Lung (tissue), 12 donors: ENCODE measurements around the gene L3MBTL1. TPM values are rescaled to one million over a fixed set of nuclear protein-coding genes. Genes with fewer than 3 reads are reported as not detected.
A peak's percentile ranks its signal among the peaks of the same experiment; 100 is the strongest.

Source experiments
- ATAC-seq: fragments of 200-7000 bp; cut with Tn5 transposase; one replicate; pipeline ENCODE4 v1.9.1; 2020; ENCODE audit warnings: moderate number of reproducible peaks; ENCODE audit not compliant: insufficient read depth, low FRiP score
- DNase-seq, 3 donors: peaks; one replicate each; pipeline ENCODE4 v3.0.0-alpha.2; 2013 to 2017
- H3K27ac ChIP-seq, 2 donors: one replicate each; pipeline ENCODE4 v1.5.1; 2013; ENCODE audit warnings: mild to moderate bottlenecking in 2 of 2, moderate library complexity in 2 of 2, control low read depth in 1 of 2, inconsistent platforms in 1 of 2, low read depth in 1 of 2, low read length in 1 of 2
- H3K27me3 ChIP-seq, 3 donors: one replicate each; pipeline ENCODE4 v1.5.1; 2013; ENCODE audit warnings: low read length in 2 of 3; ENCODE audit not compliant: control insufficient read depth in 3 of 3, insufficient read depth in 3 of 3
- H3K36me3 ChIP-seq, 4 donors: one replicate each; pipeline ENCODE4 v1.5.1; 2013; ENCODE audit warnings: low read length in 4 of 4, mild to moderate bottlenecking in 1 of 4, moderate library complexity in 1 of 4; ENCODE audit not compliant: control insufficient read depth in 4 of 4, insufficient read depth in 4 of 4
- H3K4me1 ChIP-seq, 5 donors: one replicate each; pipeline ENCODE4 v1.5.1; 2013; ENCODE audit warnings: low read length in 5 of 5, mild to moderate bottlenecking in 2 of 5, moderate library complexity in 1 of 5; ENCODE audit not compliant: control insufficient read depth in 5 of 5, insufficient read depth in 5 of 5
- H3K4me3 ChIP-seq: one replicate; pipeline ENCODE4 v1.5.1; 2013; ENCODE audit warnings: mild to moderate bottlenecking, control low read depth, moderate library complexity
- H3K9ac ChIP-seq, 2 donors: one replicate each; pipeline ENCODE4 v1.5.1; 2013; ENCODE audit warnings: low read length in 2 of 2, control low read depth in 1 of 2; ENCODE audit not compliant: insufficient read depth in 1 of 2
- H3K9me3 ChIP-seq, 4 donors: one replicate each; pipeline ENCODE4 v1.5.1; 2013; ENCODE audit warnings: low read length in 3 of 4, mild to moderate bottlenecking in 1 of 4, moderate library complexity in 1 of 4; ENCODE audit not compliant: control insufficient read depth in 4 of 4, insufficient read depth in 3 of 4
- WGBS, 2 donors: extraction: QIAGEN DNeasy Blood & Tissue Kit; methylation state at CpG; one replicate each; pipeline ENCODE4 v1.1.7; 2013; 5-methylcytosine and 5-hydroxymethylcytosine counted together
- polyA plus RNA-seq, 2 donors: library from polyadenylated mRNA; stranded (reverse); fragments of 200-250 nt; gene quantifications; one replicate each; pipeline ENCODE4 v1.2.1, GENCODE V29; 2013
- total RNA-seq, 2 donors: library from RNA; depleted of rRNA in 1 of 2; stranded (reverse); fragments of >200 nt in 1 of 2; gene quantifications; one replicate each; pipeline ENCODE4 v1.2.1, GENCODE V29; 2014 to 2021
- TF ChIP-seq, protein P1 (sequence below): IDR thresholded peaks from 2 replicates; pipeline ENCODE4 v1.5.1; 2012; ENCODE audit warnings: mild to moderate bottlenecking; ENCODE audit errors: control extremely low read depth, extremely low read depth
- donor health status: control.
- donor health status: control.
- donor health status: Bipolar disorder and iron deficiency.
- donor health status: healthy.
- donor health status: DM: yes; HTN: yes; CAD: no.

Gene L3MBTL1
- total and polyA plus RNA-seq, 4 donors: 1.7 to 18.6 (median 6.6) TPM

DNA sequence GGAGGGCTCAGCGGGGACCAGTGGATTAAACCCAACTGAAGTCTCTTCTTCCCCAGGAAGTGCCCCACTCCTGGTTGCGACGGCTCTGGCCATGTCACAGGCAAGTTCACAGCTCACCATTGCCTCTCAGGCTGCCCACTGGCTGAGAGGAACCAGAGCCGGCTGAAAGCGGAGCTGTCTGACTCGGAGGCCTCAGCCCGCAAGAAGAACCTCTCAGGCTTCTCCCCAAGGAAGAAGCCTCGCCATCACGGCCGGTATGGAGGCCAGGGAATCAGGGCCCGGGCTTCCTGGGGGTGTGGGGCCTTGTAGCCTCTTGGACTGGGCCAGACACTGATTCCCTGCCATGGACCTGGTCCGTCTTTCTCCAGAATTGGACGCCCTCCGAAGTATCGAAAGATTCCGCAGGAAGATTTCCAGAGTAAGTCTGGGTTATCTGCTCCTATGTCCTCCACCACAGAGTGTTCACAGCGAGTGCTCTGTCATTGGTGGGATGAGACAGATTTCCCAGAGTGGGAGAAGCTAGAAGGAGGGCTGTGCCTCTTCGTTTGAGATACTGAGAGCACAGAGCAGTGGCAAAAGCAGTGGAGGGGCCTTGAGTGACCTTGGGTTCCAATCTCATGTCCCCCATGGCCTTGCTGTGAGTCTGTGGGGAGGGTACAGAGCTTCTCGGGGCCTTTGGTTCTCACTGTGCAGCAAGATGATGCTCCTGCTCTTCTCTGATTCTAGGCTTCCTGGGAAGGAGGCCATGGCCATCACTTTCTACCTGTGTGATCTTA lies 28.7 kb downstream of the L3MBTL1 start:
- H3K9ac ChIP-seq: no peak overlapping the region
- H3K9me3 ChIP-seq: no peaks in the 10 kb centered on the region
- 91 to 92% methylated on average over 19 of the region's 19 CpGs for WGBS, 2 donors
- DNase-seq: no peak
- no peak overlapping the region for H3K27ac ChIP-seq
- H3K4me3 ChIP-seq: no peak overlapping the region
- H3K36me3 ChIP-seq: peaks cover 0 to 9% (median 0%) of the 10 kb centered on the region in 4 donors
- TF ChIP-seq, protein P1, sequence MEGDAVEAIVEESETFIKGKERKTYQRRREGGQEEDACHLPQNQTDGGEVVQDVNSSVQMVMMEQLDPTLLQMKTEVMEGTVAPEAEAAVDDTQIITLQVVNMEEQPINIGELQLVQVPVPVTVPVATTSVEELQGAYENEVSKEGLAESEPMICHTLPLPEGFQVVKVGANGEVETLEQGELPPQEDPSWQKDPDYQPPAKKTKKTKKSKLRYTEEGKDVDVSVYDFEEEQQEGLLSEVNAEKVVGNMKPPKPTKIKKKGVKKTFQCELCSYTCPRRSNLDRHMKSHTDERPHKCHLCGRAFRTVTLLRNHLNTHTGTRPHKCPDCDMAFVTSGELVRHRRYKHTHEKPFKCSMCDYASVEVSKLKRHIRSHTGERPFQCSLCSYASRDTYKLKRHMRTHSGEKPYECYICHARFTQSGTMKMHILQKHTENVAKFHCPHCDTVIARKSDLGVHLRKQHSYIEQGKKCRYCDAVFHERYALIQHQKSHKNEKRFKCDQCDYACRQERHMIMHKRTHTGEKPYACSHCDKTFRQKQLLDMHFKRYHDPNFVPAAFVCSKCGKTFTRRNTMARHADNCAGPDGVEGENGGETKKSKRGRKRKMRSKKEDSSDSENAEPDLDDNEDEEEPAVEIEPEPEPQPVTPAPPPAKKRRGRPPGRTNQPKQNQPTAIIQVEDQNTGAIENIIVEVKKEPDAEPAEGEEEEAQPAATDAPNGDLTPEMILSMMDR: no peak
- H3K4me1 ChIP-seq: no peaks in the 10 kb centered on the region
- no peak for ATAC-seq
- no peaks in the 10 kb centered on the region for H3K27me3 ChIP-seq

DNA sequence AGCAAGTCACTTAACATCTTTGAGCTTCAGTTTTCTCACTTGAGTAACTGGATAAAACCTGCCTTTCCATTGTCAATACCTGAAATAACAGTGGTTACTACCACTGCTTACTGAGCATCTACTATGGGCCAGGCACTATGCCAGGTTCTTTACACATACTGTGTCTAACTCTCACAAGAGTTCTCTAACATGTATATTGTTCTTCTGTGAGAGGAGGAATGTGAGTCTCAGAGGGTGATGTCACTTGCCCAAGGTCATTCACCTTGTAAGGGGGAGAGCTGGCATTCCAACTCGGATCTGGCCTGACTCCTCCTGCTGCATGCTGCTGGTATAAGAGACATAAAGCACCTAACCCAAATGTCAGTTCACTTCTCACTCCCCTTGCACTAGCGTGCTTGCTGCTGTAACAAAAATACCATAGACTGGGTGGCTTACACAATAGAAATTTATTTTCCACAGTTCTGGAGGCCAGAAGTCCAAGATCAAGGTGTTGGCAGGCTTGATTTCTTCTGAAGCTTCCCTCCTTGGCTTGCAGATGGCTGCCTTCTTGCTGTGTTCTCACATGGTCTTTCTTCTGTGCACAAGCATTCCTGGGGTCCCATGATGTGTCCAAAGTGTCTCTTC lies 29.4 kb downstream of the L3MBTL1 start:
- ATAC-seq (no peak), DNase-seq (no peak)
- H3K27ac ChIP-seq: no peak overlapping the region
- no peaks in the 10 kb centered on the region for H3K9me3 ChIP-seq
- TF ChIP-seq, protein P1: no peak
- no peak overlapping the region for H3K4me3 ChIP-seq
- H3K4me1 ChIP-seq: no peaks in the 10 kb centered on the region
- WGBS, 2 donors: 75 to 80% methylated on average over 2 of the region's 2 CpGs
- H3K36me3 ChIP-seq: peaks cover 0 to 9% (median 0%) of the 10 kb centered on the region in 4 donors
- no peak overlapping the region for H3K9ac ChIP-seq
- no peaks in the 10 kb centered on the region for H3K27me3 ChIP-seq

DNA sequence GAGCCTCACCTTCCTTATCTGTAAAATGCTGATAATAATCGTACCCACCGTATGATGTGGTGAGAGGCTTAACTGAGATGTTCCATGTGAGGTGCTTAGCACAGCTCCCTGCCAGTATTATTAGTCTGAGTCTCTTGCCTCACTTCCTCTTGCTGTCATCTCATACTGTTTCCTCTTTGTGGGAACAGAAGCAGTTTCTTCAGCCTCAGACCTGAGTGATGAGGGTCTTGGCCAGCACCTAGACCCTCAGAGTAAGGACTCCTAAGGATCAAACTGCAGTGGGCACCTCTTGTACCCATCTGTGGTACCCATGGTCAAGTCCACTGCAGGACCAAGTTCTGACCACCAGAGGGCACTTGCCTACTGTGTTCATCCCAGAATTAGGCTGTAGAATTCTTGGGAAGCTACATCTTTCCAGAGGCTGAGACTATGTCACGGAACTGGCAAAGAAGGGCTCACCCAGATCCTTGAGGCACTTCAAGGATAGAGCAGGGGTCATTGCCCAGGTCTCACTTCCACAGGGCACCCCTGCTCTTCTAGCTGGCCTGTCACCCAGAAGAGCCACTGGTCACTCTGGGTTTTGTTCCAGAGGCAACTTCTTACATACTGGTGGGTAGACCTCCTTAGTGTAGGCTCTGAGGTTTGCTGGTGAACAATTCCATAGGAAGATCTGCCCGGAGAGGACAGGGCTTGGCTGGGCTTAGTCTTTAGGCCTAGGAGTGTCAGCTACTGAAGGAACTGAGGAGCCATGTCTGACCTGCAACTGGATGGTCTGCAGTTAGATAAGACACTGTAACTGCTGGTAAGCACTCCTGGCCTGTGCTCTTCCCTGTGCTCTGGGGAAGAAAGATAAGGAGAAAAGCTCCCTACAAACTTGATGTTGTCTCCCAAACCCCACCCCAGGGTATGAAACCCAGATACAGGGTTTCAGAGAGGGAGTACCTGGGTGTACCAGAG lies 30.7 kb downstream of the L3MBTL1 start:
- 27% methylated on average over 4 of the region's 4 CpGs for WGBS, 2 donors
- DNase-seq (peak; percentile 63 to 74 (median 73)), ATAC-seq (peak; percentile 50)
- H3K27me3 ChIP-seq: no peaks in the 10 kb centered on the region
- H3K4me1 ChIP-seq: no peaks in the 10 kb centered on the region
- TF ChIP-seq, protein P1: peak; percentile 73
- peaks cover 0 to 9% (median 0%) of the 10 kb centered on the region in 4 donors for H3K36me3 ChIP-seq
- no peak overlapping the region for H3K9ac ChIP-seq
- no peaks in the 10 kb centered on the region for H3K9me3 ChIP-seq
- H3K4me3 ChIP-seq: no peak overlapping the region
- no peak overlapping the region for H3K27ac ChIP-seq
